Erythroblast (primary cell): ENCODE data around the gene NANOGP8.
"Not testable (repeated sequence)": the region's sequence is repeated elsewhere in the genome, so short reads cannot be mapped to it uniquely, and the experiment has no call there.

Experiments used
- DNase-seq, 2 experiments: peaks; one replicate each; lab custom pipeline; 2025; lab: John Stamatoyannopoulos, UW
- GATA1 ChIP-seq: IDR thresholded peaks from 2 replicates; pipeline ENCODE4 v1.6.1; 2011; ENCODE audit warnings: low read depth, mild to moderate bottlenecking, control low read depth, low read length, moderate library complexity
- POLR2A ChIP-seq: IDR thresholded peaks from 2 replicates; pipeline ENCODE4 v1.6.1; 2011; ENCODE audit warnings: mild to moderate bottlenecking, low read length

NANOGP8 gene, protein sequence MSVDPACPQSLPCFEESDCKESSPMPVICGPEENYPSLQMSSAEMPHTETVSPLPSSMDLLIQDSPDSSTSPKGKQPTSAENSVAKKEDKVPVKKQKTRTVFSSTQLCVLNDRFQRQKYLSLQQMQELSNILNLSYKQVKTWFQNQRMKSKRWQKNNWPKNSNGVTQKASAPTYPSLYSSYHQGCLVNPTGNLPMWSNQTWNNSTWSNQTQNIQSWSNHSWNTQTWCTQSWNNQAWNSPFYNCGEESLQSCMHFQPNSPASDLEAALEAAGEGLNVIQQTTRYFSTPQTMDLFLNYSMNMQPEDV

DNA sequence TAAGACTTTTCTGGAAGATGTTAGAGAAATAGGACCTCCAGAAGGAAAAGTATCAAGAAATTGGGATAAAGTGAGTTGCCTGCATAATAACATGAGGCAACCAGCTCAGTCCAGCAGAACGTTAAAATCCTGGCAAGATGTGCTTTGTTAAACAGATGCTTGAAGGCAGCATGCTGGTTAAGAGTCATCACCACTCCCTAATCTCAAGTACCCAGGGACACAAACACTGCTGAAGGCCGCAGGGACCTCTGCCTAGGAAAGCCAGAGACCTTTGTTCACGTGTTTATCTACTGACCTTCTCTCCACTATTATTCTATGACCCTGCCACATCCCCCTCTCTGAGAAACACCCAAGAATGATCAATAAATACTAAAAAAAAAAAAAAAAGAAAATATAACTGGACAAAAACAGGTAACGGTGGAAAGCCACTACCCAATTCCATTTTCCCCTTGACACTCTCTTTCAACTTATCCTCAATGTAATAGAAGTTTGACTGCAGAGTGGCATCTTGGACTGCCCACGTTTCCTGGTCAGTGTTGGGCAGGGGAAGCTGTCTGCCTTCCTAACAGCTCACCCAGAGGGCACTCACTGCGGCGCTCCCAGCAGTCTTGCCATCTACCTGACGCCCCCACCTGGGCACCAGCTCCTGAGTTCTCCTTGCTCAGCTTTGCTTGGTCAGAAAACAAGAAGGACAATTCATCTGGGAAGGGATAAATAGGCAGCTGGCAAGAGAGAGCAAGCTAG lies at the start of gene NANOGP8:
Gene NANOGP8, minus strand, starts transcription at position 120 of the 744 bp plus-strand sequence. CDS start 185 bp downstream, outside the sequence.
- DNase-seq: not testable (repeated sequence)

DNA sequence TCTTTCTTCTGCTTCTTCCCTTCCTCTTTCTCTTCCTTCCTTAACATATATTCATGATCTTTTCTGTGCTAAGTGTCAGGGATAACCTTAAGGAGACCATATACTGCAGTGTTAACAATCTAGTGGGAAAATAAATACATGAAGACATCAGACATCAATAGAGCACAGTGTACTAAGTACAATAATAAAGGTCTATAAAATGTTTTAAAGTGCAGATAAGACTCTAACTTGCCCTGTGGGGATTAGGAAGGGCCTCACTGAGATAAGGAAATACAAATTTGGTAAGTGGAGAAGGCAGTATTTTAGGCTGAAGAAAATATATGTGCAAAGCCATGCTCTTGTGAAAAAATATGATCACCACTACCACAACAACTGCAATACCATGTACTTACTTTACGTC lies 49.2 kb upstream of the NANOGP8 start:
- no peak for DNase-seq
- no peak for TF ChIP-seq GATA1
- TF ChIP-seq POLR2A: no peak

DNA sequence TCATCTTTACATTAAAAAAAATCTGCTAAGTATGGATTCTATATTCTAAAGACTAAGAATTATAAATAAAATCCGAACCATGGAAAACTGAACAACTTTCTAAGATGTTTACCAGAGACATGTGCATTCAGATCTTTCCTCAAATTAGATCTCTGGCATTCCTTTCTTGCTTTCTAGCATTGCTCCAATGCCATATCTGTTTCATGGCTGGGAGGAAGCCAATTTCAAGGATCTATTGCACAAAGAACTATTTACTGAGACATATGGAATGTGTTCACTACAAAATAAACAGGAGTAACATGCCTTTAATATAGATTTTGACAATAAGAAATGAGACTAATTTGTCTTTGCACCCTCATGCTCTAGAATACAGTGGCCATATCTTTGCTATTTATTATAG lies 45.1 kb upstream of the NANOGP8 start:
- TF ChIP-seq POLR2A (no peak), GATA1 (no peak)
- DNase-seq: no peak

DNA sequence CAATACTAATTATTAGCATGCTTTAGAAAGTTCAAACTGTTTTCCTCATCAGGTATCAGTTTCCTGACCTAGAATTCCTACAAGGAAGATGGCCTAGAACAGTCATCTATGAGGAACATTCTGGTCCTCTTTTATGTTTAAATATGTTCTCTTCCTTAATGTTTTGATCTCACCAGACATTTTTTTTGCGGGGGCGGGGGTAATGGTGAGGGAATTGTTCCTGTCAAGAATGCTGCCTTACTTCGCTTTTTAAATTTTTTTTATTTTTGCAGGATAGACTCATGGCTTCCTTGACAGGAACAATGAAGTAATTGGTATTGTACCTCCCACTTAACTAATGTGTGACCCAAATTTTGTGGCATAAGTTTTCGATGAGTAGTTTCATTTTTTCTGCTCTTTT lies 44.3 kb upstream of the NANOGP8 start:
- no peak for DNase-seq
- TF ChIP-seq GATA1: no peak
- no peak for TF ChIP-seq POLR2A

DNA sequence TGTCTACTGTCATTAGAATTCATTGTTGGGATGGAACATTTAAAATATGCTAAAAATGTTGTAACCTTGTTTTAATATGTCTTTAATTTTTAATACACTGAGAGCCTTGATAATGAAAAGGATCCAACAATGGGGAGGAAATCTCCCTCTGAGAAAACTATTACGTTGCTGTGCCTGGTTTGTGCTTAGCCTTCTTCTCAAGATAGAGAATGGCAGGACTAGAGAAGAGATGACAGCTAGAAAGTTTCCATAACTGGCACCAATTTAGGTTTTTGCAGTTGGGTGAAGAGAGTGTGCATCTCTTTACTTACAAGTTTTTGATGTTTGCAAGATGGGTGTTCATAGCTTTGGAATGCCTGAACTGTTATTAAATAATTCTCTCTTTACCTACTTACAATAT lies 42.6 kb upstream of the NANOGP8 start:
- no peak for TF ChIP-seq GATA1
- TF ChIP-seq POLR2A: no peak
- DNase-seq: no peak

DNA sequence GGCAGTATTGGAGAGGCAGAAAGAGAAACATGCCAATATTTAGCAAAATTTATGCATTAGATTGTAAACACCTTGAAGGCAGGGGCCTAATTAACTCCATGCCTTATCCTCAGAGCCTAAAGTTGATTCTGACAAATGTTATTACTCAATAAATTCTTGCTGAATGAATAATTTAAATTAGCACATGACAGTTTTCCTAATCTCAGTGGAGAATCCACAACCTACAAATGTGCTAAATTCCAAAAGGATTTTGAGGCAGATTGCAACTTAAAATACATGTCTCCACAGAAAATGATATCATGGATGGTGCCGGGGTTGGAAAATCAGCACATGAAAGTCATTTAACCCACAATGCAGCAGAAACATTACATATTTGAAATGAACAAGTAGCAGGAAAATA lies 41.1 kb upstream of the NANOGP8 start:
- no peak for DNase-seq
- TF ChIP-seq GATA1 (no peak), POLR2A (no peak)

DNA sequence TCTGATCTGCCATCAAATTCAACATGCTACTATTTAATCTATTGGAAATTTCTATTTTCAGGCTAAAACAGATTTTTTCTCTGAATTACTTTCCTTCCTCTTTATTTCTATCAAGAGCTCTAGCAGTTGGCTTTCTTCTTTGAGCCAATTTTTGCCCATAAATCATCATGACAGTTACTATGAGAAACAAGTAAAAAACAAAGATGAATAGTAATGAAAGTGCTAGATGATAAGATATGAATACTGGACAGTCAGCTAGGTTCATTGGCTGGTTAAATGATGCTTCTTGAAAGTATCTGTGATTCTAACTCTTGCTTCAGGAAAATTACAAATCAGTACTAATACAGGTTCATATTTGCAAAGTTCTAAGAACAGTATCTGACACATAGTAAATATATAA lies 38.6 kb upstream of the NANOGP8 start:
- DNase-seq: no peak
- no peak for TF ChIP-seq POLR2A
- TF ChIP-seq GATA1: no peak

DNA sequence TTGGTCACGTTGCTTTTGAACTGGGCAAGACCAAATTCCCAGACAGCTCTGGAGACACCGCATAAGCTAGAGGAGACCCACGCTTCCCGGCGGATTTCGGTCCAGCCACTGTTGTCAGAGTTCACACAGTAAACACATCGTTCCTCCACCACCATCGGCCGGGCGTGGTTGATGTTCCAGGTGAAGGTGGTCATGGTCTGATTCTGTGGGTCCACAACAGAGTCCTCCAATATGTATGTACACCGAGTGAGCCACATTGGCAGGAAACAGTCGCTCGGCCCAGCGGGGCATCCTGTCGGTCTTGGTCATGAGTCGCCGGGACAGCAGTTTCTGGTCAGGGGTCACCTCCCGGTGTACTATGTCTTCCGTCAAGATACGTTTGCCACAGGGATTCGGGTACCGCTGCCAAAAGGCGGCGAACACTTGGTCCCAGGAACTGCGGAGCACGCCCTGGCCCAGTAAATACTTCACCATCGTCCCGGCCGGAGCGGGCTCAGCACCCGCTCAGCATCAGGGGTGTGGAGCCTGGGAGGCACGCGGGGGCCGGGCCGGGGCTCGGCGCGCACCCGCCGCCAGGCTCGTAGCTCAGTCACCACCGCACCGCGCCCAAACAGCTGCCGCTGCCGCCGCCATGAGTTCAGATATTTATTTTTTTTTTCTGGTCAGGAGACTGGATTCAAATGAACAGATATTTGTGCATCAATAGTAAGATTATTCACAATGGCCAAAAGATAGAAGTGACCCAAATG lies 36.7 kb upstream of the NANOGP8 start:
- TF ChIP-seq POLR2A (no peak), GATA1 (no peak)
- no peak for DNase-seq

DNA sequence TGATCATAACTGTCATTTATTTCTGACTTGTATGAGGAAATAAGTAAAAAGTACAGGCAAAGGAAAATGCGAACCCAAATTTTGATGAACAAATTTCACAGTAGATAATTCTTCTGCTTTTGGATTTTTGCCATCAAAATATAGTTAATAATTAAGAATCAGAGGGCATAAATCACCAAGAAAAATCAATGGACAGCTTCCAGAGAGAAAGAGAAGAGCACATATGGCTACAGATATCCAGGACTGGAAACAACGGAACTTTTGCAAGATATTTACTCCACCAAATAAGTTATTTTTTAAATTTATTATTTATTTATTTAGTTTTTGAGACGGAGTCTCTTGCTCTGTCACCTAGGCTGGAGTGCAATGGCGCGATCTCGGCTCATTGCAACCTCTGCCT lies 35.1 kb upstream of the NANOGP8 start:
- TF ChIP-seq POLR2A (no peak), GATA1 (no peak)
- no peak for DNase-seq

DNA sequence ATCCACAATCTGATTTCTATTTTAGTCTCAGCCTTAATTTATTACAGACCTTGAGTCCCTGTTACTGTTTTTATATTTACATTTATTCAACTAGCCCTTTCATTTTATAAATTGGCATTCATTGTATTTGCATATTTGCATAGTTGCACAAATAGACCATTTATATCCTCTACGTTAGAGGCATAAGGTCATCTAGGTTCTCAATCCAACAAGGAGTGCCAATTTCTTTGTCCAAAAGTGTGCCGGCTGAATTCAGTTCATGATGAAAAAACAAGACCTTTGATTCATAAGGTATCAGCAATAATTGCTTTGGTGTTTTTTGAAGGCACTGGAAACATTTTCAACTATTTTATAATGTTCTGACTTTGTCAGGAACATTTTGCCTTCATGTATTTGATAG lies 33.9 kb upstream of the NANOGP8 start:
- no peak for DNase-seq
- TF ChIP-seq GATA1 (no peak), POLR2A (no peak)

DNA sequence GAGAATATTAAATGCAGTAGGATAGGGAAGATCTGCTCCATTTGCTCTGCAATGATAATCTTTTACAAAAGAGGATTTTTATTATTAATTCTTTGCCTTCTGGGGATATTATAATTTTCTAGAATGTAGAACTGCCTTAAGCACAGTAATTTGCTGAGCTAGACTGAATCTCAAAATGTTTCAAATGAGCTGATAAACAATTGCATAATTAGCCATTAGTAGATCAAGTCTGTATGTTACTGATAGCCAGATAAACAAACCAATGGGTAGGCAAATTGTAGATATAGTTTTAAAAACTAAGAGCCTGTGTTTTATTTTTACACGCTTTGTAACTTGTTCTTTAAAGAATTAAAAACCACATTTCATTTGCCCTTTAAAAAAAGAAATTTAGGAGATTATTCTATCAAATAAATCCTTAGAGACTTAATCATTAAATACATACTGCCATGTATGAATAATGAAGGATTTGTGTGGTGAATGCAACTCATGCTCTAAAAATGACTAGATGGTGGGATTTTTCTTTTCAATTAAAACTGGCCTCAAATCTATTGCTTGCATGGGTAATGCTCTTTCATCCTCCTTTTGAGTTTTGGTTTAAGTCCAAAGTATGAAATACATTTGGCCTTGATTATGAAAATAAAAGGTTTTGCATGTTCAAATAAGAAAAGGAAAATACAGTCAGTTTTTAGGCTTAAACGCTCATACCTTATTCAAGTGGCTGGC lies 32.6 kb upstream of the NANOGP8 start:
- TF ChIP-seq POLR2A: no peak
- no peak for TF ChIP-seq GATA1
- no peak for DNase-seq

DNA sequence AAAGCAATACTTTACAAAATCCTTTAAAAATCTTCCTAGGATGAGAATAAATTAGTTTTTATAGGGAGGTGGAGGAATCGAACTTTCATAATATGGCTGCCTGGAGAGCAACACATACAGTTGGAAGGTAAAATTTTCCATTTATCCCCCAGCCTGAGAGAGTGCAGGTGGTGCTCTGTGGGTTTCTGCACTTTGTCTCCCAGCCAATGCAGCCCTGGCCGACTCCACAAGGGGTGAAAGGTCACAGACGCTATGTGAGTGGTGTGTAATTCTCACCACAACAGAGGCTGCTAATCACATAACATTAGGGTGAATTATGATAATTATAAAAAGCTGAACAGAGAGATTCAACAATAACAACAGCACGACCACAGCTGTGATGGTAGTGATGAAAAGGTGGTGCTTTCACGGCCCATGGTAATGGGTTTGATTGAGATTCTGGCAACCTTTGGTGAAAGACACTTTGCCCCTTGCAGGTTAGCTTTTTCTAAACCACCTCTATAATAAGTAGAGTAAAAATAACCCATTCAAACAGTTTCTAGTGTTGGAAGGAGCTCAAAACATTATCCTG lies 30.1 kb upstream of the NANOGP8 start:
- DNase-seq: no peak
- TF ChIP-seq GATA1 (no peak), POLR2A (no peak)

DNA sequence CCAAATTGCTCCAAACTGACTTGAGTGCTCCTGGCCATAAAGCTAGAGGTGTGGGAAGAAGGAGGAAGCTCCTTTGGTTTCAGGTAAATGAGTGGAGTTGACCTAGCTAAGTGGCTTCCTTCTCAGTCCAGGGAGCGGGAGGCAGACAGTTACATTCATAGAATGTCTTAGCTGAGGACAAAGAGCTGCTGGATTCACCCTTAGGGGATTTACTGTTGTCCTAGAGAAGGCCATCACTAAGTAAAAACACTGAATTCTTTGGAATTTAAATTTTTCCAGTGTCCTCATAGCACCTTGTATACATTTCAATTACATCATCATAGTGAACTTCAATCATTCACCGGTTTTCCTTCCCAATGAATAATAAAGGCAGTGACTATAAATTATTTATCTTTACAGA lies 27.3 kb upstream of the NANOGP8 start:
- DNase-seq: no peak
- no peak for TF ChIP-seq GATA1
- no peak for TF ChIP-seq POLR2A

DNA sequence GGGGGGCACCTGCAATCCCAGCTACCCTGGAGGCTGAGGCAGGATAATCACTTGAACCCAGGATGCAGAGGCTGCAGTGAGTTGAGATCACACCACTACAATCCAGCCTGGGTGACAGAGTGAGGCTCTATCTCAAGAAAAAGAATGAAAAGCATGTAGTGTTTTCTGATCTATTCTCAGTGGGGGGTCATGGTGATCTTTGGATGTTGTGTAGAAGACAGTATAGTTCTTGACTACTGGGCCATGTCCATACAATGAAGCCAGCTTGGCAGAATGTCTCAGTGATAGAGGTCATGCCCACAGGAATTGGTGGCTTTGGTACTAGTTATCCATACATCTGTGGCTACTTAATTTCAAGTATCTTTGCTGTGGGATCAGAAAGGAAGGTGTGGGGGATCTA lies 26.8 kb upstream of the NANOGP8 start:
- no peak for DNase-seq
- no peak for TF ChIP-seq POLR2A
- TF ChIP-seq GATA1: no peak
